ENCODE data around the gene CROCC2.

DNA sequence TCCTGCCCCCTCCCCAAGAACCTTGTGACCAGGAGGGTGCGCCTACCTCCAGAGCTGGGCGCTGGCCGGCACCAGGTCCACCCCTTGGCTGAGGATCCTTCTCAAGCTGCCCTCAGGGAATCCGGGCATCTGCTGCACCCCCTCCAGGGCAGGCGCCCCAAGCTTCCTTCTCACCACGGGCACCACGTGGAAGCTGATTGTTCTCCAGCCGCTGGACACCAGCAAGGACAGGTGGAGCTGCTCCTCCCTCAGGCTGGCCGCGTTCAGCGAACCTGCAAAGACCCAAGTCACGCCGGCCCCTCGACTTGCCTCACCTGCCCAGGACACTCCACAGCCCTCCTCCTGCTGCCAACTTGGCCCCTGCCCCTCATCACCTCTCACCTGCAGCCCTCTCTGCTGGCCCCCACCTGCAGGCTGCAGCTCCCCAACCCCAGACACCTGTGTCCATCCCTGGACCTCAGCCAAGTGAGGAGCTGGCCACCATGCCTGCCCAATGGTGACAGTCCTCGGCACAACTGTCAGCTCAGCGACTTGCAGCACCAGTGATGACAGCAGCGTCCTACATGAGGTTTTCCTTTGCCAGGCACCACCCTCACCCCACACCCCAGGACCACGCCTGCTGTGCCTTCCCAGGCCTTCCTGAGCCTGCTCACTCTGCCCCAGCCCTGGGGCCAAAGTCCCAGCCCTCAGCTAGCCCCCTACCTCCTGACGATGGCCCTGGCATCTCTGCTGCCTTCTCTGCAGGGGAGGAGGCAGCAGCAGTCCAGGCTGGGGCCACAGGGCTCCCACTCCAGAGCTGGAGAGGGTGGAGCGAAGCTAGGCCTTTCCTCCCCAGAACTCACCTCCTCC lies 14.4 kb upstream of the CROCC2 start:
- TF ChIP-seq, protein P1, sequence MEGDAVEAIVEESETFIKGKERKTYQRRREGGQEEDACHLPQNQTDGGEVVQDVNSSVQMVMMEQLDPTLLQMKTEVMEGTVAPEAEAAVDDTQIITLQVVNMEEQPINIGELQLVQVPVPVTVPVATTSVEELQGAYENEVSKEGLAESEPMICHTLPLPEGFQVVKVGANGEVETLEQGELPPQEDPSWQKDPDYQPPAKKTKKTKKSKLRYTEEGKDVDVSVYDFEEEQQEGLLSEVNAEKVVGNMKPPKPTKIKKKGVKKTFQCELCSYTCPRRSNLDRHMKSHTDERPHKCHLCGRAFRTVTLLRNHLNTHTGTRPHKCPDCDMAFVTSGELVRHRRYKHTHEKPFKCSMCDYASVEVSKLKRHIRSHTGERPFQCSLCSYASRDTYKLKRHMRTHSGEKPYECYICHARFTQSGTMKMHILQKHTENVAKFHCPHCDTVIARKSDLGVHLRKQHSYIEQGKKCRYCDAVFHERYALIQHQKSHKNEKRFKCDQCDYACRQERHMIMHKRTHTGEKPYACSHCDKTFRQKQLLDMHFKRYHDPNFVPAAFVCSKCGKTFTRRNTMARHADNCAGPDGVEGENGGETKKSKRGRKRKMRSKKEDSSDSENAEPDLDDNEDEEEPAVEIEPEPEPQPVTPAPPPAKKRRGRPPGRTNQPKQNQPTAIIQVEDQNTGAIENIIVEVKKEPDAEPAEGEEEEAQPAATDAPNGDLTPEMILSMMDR (IDR thresholded peaks at IDR 0.05), result no peak
- TF ChIP-seq POLR2A (IDR thresholded peaks at IDR 0.05), result no peak

All from Peyer's patch (tissue), 4 donors.